Liver (tissue), 3 donors: ENCODE results near the gene SRSF4.

ENCODE experiments used
- ATF3 ChIP-seq: IDR thresholded peaks from 2 replicates; pipeline ENCODE4 v1.6.1; 2016; ENCODE audit warnings: antibody characterized with exemption
- CTCF ChIP-seq: fragments of 150-350 bp; IDR thresholded peaks from 2 replicates; pipeline ENCODE4 v1.5.1; 2017; ENCODE audit warnings: improper control_type of control experiment, low read depth, low read length; ENCODE audit not compliant: missing input control
- GABPA ChIP-seq, 2 donors: IDR thresholded peaks in 1 of 2; conservative IDR thresholded peaks in 1 of 2; 2 replicates each; pipeline ENCODE4 v1.6.1; 2016; ENCODE audit warnings: antibody characterized with exemption in 2 of 2, mild to moderate bottlenecking in 1 of 2, moderate library complexity in 1 of 2
- HNF4G ChIP-seq: IDR thresholded peaks from 2 replicates; pipeline ENCODE4 v1.6.1; 2016; ENCODE audit warnings: antibody characterized with exemption
- JUND ChIP-seq, 2 donors: IDR thresholded peaks; 2 replicates each; pipeline ENCODE4 v1.6.1; 2016; ENCODE audit warnings: antibody characterized with exemption in 2 of 2
- MAX ChIP-seq: IDR thresholded peaks from 2 replicates; pipeline ENCODE4 v1.6.1; 2016; ENCODE audit warnings: antibody characterized with exemption
- NR2F2 ChIP-seq: IDR thresholded peaks from 2 replicates; pipeline ENCODE4 v1.6.1; 2016; ENCODE audit warnings: antibody characterized with exemption
- RAD21 ChIP-seq, 2 donors: IDR thresholded peaks; 2 replicates each; pipeline ENCODE4 v1.6.1; 2016; ENCODE audit warnings: antibody characterized with exemption in 2 of 2, mild to moderate bottlenecking in 2 of 2
- REST ChIP-seq: IDR thresholded peaks from 2 replicates; pipeline ENCODE4 v1.6.1; 2016; ENCODE audit warnings: antibody characterized with exemption, mild to moderate bottlenecking
- RXRA ChIP-seq, 2 donors: IDR thresholded peaks; 2 replicates each; pipeline ENCODE4 v1.6.1; 2017 to 2018; ENCODE audit warnings: antibody characterized with exemption in 2 of 2, mild to moderate bottlenecking in 1 of 2
- SP1 ChIP-seq: IDR thresholded peaks from 2 replicates; pipeline ENCODE4 v1.6.1; 2018; ENCODE audit warnings: antibody characterized with exemption, mild to moderate bottlenecking
- ZBTB33 ChIP-seq: IDR thresholded peaks from 2 replicates; pipeline ENCODE4 v1.6.1; 2016; ENCODE audit warnings: antibody characterized with exemption
- donor health status: healthy.
- donor health status: healthy.

GRCh38 chr1:29105822-29106221 is 75.9 kb downstream of the SRSF4 start:
- TF ChIP-seq CTCF (no peak), MAX (peak; percentile 85), HNF4G (no peak), ZBTB33 (no peak), RAD21 (IDR thresholded peaks at IDR 0.05) (peak; percentile 51 to 56), GABPA (IDR thresholded peaks at IDR 0.05 in 1 of 2, conservative IDR thresholded peaks at IDR 0.05 in 1 of 2) (peak in 1 of 2 donors; percentile 29), NR2F2 (no peak), ATF3 (no peak), JUND (IDR thresholded peaks at IDR 0.05) (peak in 1 of 2 donors; percentile 72), RXRA (IDR thresholded peaks at IDR 0.05) (peak; percentile 86 to 90), REST (peak; percentile 65), SP1 (peak; percentile 83)
